ENCODE results near the gene AFF1.

Gene AFF1

DNA sequence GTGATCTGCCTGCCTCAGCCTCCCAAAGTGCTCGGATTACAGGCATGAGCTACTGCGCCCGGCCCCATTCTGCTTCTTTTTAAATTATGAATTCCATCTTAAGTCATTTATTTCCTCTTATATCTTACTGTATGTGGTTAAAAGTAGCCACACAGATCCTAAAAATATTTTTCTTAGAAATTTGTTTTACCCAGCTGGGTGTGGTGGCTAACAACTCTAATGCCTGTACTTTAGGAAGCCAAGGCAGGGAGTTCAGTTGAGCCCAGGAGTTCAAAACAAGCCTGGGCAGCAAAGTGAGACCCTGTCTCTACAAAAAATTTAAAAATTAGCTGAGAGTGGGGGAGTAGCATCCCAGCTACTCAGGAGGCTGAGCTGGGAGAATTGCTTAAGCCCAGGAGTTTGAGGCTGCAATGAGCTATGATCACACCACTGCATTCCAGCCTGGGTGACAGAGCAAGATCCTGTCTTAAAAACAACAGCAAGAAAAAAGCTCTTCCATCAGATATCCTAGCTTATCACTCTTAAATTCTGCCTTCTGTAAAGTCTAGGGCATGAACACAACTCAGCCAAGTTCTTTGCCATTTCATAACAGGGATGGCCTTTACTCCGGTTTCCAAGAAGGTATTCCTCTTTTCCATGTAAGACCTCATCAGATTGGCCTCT lies 15.1 kb upstream of the AFF1 start:
- in situ Hi-C loops (cut with MboI; ENCODE audit: low sequenced_read_pairs): no loop called here

DNA sequence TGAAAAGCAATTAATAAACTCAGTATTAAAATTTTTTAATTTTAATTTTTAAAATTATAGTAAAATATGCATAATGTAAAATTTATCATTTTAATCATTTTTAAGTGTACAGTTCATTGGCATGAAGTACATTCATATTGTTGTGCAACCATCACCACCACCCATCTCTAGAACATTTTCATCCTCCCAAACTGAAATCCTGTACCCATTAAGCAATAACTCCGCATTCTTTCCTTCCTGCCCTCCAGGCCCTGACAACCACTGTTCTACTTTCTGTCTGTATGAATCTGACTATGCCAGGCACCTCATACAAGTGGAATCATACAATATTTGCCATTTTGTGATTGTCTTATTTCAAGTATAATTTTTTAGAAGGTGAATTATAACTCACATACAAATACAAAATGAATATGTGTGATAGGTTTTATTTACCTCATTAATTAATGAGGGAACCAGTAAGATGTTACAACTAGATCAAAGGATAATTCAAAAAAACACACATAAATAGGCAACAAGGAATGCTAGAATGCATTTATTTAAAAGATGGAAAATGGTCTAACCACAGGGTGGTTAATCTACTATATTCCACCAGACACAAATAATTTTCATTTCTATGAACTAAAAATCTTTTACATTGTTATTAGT lies 13.1 kb upstream of the AFF1 start:
- in situ Hi-C loops (cut with MboI; ENCODE audit: low sequenced_read_pairs): no loop called here

DNA sequence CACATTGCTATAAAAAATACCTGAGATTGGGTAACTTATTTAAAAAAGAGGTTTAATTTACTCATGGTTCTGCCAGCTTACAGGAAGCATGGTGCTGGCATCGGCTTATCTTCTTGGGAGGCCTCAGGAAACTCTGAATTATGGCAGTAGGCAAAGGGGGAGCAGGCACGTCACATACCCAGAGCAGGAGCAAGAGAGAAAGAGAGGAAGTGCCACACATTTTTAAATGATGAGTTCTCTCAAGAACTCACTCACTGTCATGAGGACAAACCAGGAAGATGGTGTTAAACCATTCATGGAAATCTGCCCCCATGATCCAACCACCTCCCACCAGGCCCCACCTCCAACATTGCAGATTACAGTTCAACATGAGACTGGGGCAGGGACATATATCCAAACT lies 10.0 kb upstream of the AFF1 start:
- in situ Hi-C loops (cut with MboI; ENCODE audit: low sequenced_read_pairs): loop anchor here (5.0 kb wide), 1 partner anchor 167 kb away; no protein-coding TSS in a partner anchor

DNA sequence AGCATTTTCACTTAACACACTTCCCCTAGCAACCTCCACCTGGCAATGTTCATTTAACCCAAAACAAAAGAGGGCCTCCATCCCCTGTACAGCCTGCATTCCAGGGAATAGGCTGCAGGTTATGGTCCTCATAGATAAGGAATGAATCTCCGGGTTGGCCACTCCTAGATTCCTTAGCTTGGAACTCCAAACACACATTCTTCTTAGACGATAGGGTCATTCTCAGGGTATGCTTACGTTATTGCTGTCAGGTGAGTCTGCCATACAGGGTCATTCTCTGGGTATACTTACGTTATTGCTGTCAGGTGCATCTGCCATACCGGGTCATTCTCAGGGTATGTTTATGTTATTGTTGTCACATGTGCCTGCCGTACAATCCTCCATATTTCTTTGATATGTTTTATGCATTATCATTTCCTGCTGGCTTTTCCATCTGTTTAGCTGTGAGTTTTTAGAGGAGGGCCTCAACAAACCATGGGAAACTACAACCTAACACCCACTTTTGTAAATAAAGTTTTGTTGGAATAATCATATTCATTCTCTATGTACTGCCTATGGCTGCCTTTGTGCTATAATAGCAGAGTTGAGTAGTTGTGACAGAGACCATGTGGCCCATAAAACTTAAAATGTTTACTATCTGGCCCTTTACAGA lies 8.2 kb upstream of the AFF1 start:
- in situ Hi-C loops (cut with MboI; ENCODE audit: low sequenced_read_pairs): loop anchor here (5.0 kb wide), 1 partner anchor 166 kb away; no protein-coding TSS in a partner anchor

DNA sequence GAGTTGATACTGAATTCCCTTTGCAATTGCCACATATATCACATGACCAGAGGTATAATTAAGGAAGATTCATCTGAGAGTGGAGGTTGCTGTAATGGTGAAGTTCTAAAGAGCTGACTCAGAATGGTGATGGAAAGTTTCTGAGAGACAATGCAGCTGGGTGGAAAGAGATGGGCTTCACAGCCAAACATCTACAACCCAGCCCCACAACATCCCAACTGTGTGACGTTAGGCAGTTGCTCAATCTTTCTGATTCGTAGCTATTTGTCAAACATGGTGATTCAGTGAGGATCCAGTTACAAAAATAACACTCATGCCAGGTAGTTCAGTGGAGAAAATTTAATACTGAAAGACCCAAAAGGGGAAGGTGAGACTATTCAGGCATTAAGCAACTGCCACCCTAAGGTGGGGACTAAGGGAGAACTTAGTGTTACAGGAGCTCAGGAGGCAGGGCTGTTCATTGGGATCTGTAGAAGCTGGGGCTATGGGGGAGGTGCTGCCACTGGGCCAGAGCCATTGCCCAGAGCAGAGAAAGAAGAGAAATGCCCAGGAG lies 6.9 kb upstream of the AFF1 start:
- in situ Hi-C loops (cut with MboI; ENCODE audit: low sequenced_read_pairs): loop anchor here (5.0 kb wide), 1 partner anchor 164 kb away; no protein-coding TSS in a partner anchor

DNA sequence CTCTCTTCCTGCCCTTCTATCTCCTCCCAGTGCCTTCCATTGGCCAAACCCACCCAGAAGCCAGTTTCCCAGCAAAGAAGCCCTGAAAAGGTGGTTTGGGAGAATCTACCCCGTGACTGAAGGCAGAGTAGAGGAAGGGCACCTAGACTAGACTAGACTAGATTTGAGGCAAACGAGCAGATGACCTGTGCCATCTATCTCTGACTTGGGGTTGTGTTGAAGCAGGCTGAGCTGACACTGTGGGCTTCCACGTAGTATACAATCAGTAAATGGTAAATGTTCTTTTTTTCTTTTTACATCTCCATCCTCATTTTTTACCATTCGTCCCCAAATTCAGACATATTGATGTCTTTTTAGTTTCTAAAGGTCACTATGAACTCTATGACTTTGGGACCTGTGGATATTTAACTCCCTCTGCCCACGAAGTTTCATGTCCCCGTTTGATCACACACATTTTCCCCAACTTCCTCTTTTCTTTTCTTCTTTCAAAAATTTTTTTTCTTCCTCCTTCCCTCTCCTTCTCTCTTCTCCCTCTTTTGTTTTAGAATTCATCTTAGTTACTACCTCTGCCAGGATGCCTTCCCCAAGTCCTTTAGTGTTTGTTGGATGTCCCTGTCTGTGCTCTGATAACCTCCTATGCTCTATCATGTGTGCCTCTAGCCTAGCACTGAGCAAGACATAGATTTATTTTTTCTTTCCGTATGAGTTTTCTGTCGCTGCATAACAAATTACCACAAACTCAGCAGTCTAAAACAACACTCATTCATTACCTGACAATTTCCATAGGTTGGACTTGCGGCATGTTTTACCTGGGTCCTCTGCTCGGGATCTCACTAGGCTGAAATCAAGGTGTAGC lies 6.2 kb upstream of the AFF1 start:
- in situ Hi-C loops (cut with MboI; ENCODE audit: low sequenced_read_pairs): loop anchor here (5.0 kb wide), 1 partner anchor 164 kb away; no protein-coding TSS in a partner anchor

DNA sequence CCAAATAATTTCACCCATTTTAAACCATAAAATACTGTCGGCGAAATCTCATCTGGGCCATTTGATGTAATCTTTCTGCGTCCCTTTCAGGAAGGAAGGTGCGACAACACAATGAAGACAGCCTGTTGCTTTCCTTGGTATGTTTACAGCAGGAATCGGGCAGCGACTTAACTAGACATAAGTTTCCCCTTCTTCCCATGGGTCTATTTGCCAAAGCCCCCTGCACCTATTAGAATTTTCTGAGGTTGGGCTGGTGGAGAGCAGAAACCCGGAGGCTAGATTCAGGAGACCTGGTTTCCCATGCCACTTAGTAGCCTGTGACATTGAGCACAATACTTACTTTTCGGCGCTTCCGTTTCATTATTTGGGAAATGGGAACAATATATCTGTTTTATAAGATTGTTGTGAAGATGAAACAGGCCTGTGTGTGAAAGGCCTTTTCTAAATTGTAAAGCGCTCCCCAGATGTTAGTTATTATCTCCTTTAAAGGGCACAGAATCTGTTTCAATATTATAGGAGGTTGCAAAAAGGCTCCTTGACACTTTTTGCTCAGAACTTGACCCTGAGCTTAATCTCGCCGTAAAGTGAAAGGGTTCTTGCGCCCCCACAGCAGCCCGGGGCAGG lies 552 bp upstream of the AFF1 start:
- in situ Hi-C loops (cut with MboI; ENCODE audit: low sequenced_read_pairs): no loop called here

DNA sequence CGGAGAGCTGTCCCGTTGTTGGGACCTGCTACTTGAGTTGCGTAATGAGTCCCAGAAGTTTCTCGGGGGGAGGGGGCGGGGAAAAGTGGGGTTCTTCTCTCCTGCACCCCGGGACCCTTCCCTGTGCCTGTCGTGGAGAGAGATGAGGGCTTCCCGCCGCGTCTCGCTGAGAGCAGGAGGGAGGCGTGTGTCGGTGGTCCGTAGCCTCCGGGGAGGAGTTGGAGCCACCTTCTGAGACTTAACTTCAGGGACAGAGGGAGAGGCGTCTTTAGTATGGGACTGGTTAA lies 698 bp downstream of the AFF1 start:
- in situ Hi-C loops (cut with MboI; ENCODE audit: low sequenced_read_pairs): no loop called here

DNA sequence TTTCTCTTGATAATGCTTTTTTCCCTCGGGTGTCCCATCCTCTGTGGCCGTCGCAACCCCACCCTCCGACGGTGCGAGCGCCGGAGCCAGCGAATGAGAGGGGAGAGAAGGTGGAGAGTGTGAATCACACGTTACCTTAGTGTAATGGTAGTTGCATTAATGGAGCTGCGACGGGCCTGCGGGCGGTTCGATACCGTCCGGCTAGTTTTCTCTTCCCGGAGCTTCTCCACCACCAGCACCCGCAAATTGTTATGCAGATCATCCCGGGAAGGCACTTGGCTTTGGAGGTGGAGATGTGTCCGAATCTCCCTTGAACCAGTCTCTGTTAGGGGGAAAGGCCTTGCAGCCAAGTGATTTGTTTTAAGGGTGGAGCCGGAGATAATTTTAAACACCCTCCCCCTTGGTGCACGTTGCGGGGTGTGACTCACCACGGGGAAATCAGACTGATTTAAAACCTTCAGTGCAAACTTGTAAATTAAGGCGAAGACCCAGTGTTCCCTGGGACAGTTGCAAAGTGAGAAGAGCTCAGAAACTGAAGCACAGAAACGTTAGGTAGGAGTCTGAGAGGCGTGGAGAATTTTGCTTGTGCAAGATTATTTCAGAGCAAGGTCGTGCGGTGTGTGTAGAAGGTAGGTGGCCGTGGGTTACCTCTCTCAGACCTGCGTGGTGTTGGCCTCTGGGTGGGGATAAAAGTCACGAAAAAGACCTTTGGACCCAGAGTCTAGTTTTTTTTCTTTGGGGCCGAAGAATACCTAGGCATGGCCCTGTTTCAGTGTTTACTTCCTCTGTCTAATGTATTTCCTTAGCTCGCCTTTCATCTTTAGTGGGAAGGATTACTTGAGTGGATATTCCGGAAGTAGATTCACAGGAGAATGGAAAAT lies 1.3 kb downstream of the AFF1 start:
- in situ Hi-C loops (cut with MboI; ENCODE audit: low sequenced_read_pairs): no loop called here

DNA sequence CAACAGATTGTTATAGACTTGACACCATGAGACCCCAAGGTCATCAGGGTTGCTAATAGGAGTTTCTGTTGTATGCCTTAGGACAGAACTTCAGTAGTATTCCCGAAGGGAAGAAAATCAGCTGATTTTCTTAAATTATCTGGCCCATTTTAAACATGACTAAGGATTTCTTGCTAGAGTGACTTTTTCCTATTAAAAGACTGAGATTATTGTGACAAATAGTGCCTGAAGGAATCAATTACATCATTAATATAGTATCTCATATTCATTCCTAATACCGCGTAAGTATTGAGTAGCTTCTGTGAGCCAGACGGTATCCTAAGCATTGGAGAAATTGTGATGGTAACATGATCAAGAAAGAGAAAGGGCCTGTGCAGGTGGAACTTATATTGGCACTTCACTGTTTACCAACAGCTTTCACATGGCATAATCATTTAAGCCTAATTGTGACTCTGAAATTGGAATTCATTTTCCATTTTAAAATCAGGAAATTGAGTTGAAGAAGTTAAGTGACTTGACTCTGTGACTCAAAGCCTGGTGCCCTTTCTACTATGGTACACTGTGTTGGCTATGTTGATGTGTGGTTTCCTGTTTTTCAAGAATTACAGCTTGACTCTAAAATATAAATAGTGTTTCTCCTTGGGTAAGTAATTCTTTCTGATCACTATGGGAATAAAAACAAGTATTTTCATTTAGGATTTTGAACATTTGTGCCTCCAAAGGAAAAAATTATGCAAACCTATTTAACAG lies 4.1 kb downstream of the AFF1 start:
- in situ Hi-C loops (cut with MboI; ENCODE audit: low sequenced_read_pairs): no loop called here

DNA sequence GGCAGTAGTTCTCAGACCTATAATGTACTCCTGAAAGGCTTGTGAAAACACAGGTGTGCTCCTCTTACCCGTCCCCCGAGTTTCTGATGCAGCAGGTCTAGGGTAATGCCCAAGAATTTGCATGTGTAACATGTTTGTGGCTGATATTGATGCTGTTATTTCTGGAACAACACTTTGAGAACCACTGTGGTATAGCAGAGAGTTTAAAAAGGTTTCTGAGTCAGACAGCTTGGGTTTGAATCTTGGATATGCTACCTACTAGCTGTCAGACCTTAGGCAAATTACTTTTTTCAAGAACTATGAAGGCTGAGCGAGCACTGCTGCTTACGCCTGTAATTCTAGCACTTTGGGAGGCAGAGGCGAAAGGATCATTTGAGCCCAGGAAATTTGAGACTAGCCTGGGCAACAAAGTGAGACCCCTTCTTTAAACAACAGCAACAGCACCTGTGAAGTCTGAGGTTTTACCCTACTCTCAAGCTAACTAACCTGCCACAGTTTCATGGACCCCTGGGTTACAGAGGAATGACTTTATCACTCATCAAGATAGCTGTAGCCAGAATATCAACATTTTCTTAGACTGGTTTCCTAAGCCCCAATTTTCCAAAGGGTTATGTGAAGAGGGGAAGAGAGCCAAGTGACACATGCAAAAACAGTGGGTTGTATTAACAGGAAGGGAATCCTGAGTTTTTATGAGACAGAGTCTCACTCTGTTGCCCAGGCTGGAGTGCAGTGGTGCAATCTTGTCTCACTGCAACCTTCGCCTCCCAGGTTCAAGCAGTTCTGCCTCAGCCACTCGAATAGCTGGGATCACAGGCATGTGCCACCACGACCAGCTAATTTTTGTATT lies 5.1 kb downstream of the AFF1 start:
- in situ Hi-C loops (cut with MboI; ENCODE audit: low sequenced_read_pairs): no loop called here

DNA sequence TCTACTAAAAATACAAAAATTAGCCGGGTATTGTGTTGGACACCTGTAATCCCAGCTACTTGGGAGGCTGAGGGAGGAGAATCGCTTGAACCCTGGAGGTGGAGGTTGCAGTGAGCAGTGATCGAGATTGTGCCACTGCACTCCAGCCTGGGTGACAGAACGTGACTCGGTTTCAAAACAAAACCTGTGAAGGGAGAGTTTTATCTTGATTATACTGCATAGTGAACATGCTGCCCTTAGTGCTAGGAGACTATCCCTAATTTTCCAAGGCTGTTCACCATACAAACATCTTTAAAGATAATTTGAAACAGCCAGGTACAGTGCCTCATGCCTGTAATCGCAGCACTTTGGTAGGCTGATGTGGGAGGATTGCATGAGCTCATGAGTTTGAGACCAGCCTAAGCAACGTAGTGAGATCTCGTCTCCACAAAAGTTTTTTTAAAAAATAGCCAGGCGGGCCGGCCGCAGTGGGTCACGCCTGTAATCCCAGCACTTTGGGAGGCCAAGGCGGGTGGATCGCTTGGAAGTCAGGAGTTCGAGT lies 6.2 kb downstream of the AFF1 start:
- in situ Hi-C loops (cut with MboI; ENCODE audit: low sequenced_read_pairs): no loop called here

DNA sequence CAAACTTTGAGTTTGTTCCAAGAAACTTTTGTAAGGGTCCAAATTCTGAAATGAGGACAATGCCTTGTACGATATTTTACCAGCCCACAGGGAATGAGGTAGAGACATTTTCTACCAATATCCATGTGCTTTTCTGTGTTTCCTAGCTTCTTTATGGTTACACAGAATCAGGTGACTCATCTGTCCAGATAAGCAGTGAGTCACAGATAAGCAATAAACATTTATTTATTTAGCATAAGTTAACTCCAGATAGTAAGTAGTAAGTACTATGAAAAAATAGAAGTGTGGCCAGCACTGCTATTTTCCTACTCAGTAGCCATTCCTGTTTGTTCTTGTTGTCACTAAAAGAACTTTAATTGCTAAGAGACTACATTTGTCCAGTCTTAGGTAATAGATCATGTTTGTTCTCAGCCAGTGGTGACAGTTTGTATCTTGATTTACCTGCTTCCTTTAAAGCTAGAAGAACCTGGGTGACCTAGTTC lies 7.4 kb downstream of the AFF1 start:
- in situ Hi-C loops (cut with MboI; ENCODE audit: low sequenced_read_pairs): no loop called here

DNA sequence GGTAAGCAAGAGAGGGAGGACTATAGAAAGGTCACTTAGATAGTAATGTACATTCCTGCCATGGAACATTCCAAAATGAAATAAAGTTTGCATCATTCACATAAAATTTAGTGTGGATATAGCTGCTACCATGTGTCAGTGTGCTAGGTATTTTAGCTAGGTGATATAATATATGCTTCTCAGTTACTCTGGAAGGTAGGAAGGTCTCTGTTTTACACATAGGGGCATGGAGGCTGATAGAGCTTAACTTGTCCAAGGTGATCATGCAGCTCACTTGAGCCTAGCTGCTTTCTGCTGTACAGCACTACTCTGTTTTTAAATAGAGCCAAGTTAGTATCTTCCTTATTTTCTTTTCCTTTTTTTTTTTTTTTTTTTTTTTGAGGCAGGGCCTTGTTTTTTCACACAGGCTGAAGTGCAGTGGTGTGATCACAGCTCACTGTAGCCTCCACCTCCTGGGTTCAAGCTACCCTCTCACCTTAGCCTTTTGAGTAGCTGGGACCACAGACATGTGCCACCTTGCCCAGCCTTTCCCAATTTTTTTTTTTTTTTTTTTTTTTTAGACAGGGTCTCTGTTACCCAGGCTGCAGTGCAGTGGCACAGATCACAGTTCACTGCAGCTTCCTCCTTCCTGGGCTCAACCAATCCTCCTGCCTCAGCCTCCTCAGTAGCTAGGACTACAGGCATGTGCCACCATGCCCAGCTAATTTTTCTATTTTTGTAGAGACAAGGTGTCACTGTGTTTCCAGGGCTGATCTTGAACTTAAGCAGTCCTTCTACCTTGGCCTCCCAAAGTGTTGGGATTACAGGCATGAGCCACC lies 10.4 kb downstream of the AFF1 start:
- in situ Hi-C loops (cut with MboI; ENCODE audit: low sequenced_read_pairs): no loop called here

DNA sequence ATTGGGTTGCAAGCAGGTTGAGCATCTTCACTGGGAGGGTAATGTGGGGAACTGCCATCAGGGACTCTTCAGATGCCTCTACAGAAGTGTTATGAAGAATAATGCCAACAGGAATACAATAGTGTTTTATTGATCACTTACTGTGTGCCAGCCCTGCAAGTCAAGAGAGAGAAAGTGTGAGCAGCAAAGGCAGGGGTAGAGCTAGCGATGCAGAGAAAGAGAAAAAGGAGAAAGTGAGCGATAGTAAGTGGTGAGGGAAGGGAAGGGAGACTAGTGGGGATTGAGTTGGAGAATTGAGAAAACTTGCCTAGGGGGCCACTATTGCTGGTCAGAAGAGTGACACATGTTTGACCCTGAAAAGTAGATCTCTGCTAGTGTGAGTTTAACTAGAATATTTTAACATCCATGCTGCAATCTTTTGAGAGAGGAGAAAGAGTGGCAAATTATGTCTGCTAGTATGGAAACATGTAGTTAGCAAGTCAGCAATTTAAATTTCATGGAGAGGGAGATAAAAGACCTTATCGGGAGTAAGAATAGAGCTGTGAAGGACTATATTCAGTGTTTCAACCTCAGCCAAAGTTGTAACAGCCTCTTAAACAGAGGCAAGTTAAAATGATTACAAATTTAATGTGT lies 12.2 kb downstream of the AFF1 start:
- in situ Hi-C loops (cut with MboI; ENCODE audit: low sequenced_read_pairs): no loop called here

DNA sequence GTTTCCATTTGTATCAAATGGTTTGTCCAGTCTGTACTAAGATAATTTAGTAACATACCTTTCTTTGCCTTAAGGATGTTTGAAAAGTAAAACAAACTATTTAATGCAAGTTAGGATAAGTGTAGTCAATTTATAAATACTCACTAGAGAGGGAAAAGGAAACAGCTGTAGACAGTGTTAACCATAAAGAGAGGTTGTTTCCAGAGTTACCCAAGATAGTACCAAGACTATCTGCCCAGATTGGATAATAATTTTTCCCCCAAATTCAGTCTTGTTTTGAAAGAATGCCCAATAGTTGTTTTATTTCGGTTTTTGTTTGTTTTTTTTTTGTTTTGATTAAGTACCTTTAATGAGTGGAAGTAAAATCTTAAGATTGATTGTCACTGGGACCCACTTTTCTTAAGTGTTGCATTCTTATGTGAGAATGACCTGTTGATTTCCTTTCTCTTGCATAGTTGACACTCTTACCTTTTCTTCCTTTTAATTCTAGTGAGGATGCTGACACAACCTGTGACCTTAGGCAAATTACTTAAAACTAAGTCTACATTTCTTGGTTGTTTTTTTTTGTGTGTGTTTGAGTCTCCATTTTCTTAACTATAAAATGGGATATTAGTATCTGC lies 12.8 kb downstream of the AFF1 start:
- in situ Hi-C loops (cut with MboI; ENCODE audit: low sequenced_read_pairs): no loop called here

Data from HL-60/S4 (cell line).